H1 (cell line): ENCODE measurements around the gene FAM240A.

Experiments used
- EZH2 ChIP-seq: fragments of 200-600 bp; sonication (generic); IDR thresholded peaks from 2 replicates; pipeline ENCODE4 v1.7.1; 2012; ENCODE audit warnings: low read depth, mild to moderate bottlenecking, moderate library complexity, low read length, inconsistent platforms; ENCODE audit not compliant: severe bottlenecking
- JUND ChIP-seq: IDR thresholded peaks from 2 replicates; pipeline ENCODE4 v1.6.1; 2011; ENCODE audit warnings: mild to moderate bottlenecking, improper control_type of control experiment, low read length
- POLR2A ChIP-seq, 2 experiments: IDR thresholded peaks; 1 replicate in 1 of 2; 2 replicates in 1 of 2; pipeline ENCODE4 v1.6.1; 2011; ENCODE audit warnings: low read depth in 2 of 2, low read length in 2 of 2, mild to moderate bottlenecking in 2 of 2; ENCODE audit errors: control extremely low read depth in 1 of 2
- RAD21 ChIP-seq, 2 experiments: IDR thresholded peaks in 1 of 2; conservative IDR thresholded peaks in 1 of 2; 2 replicates each; pipeline ENCODE4 v1.6.1; 2011; ENCODE audit warnings: low read depth in 2 of 2, low read length in 2 of 2, improper control_type of control experiment in 1 of 2, inconsistent platforms in 1 of 2, mild to moderate bottlenecking in 1 of 2, moderate library complexity in 1 of 2
- RBBP5 ChIP-seq: IDR thresholded peaks from 2 replicates; pipeline ENCODE4 v1.7.1; 2012; ENCODE audit warnings: low read depth, mild to moderate bottlenecking, inconsistent platforms, low read length, moderate library complexity, borderline replicate concordance
- SP1 ChIP-seq: IDR thresholded peaks from 2 replicates; pipeline ENCODE4 v1.6.1; 2011; ENCODE audit warnings: low read depth, low read length
- SUZ12 ChIP-seq: fragments of 200-600 bp; sonication (generic); IDR thresholded peaks from 2 replicates; pipeline ENCODE4 v1.6.1; 2012; ENCODE audit warnings: mild to moderate bottlenecking, inconsistent platforms, low read length, moderate library complexity, mixed read lengths
- TAF1 ChIP-seq: IDR thresholded peaks from 2 replicates; pipeline ENCODE4 v1.6.1; 2011; ENCODE audit warnings: mild to moderate bottlenecking, low read depth, low read length
- ZNF274 ChIP-seq: IDR thresholded peaks from 2 replicates; pipeline ENCODE4 v1.7.0; 2012; ENCODE audit warnings: low read length, borderline replicate concordance; ENCODE audit errors: extremely low read depth
- TF ChIP-seq, protein P1 (sequence below), 3 experiments: IDR thresholded peaks; 1 replicate in 2 of 3; 2 replicates in 1 of 3; pipeline versions ENCODE4 v1.5.1 to v1.6.1; 2011; ENCODE audit warnings: low read length in 3 of 3, mild to moderate bottlenecking in 3 of 3, inconsistent platforms in 2 of 3, low read depth in 1 of 3, moderate library complexity in 1 of 3; ENCODE audit not compliant: insufficient read depth in 1 of 3; ENCODE audit errors: control extremely low read depth in 1 of 3
- TF ChIP-seq, protein P2 (sequence below): IDR thresholded peaks from 2 replicates; pipeline ENCODE4 v1.6.1; 2012; ENCODE audit warnings: inconsistent platforms

DNA sequence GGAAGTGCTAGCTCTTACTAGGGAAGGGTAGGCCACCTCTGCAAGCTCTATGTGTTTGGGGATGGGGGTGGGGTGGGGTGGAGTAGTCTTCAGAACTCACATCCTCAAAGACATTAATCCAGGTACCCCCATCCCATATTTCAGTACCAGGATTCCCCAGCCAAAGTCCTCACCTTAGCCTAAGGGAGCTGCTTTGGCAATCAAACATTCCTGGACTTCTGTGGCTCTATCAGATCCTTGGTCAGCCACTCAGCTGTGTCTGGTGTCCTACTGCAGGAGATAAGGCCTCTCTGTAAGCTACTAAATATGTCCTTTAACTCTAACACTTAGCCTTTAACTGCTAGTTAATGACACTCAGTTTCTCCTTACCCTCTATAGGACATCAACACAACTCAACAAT lies 26.9 kb downstream of the FAM240A start:
- TF ChIP-seq, protein P1, sequence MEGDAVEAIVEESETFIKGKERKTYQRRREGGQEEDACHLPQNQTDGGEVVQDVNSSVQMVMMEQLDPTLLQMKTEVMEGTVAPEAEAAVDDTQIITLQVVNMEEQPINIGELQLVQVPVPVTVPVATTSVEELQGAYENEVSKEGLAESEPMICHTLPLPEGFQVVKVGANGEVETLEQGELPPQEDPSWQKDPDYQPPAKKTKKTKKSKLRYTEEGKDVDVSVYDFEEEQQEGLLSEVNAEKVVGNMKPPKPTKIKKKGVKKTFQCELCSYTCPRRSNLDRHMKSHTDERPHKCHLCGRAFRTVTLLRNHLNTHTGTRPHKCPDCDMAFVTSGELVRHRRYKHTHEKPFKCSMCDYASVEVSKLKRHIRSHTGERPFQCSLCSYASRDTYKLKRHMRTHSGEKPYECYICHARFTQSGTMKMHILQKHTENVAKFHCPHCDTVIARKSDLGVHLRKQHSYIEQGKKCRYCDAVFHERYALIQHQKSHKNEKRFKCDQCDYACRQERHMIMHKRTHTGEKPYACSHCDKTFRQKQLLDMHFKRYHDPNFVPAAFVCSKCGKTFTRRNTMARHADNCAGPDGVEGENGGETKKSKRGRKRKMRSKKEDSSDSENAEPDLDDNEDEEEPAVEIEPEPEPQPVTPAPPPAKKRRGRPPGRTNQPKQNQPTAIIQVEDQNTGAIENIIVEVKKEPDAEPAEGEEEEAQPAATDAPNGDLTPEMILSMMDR (IDR thresholded peaks at IDR 0.05; ENCODE audit: control extremely low read depth in 1 of 3, insufficient read depth in 1 of 3, low read depth in 1 of 3, low read length in 3 of 3), result no peak
- TF ChIP-seq POLR2A (IDR thresholded peaks at IDR 0.05; ENCODE audit: control extremely low read depth in 1 of 2, low read depth in 2 of 2, low read length in 2 of 2) (no peak), EZH2 (no peak), RBBP5 (no peak), RAD21 (IDR thresholded peaks at IDR 0.05 in 1 of 2, conservative IDR thresholded peaks at IDR 0.05 in 1 of 2; ENCODE audit: low read depth in 2 of 2, low read length in 2 of 2) (no peak), JUND (no peak), SP1 (no peak), SUZ12 (no peak), TAF1 (no peak), ZNF274 (no peak)
- TF ChIP-seq, protein P2, sequence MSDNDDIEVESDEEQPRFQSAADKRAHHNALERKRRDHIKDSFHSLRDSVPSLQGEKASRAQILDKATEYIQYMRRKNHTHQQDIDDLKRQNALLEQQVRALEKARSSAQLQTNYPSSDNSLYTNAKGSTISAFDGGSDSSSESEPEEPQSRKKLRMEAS, result no peak
